ENCODE data around the gene TCERG1L. TPM values are rescaled to one million over a fixed set of nuclear protein-coding genes. Genes with fewer than 3 reads are reported as not detected.

Gene TCERG1L
- polyA plus RNA-seq, 3 donors: not detected

GRCh38 chr10:131116216-131116990, 195.1 kb downstream of the TCERG1L start:
- no peaks in the 10 kb centered on the region for H3K36me3 ChIP-seq (replicated peaks in 1 of 2; ENCODE audit: control insufficient read depth in 1 of 2, insufficient read depth in 2 of 2, low read length in 2 of 2)
- WGBS (ENCODE audit: insufficient coverage): 81% methylated on average over 21 of the region's 24 CpGs
- no peaks in the 10 kb centered on the region for H4K20me1 ChIP-seq (ENCODE audit: insufficient read depth, low read length)
- H3K9ac ChIP-seq (ENCODE audit: insufficient read depth, low read length, poor library complexity, severe bottlenecking): no peak overlapping the region
- Mint-ChIP-seq H3K4me1 (no peaks in the 10 kb centered on the region), H3K9me3 (peaks cover 0 to 23% (median 7%) of the 10 kb centered on the region in 7 donors), H3K36me3 (no peaks in the 10 kb centered on the region), H3K4me3 (no peak overlapping the region), H3K27me3 (ENCODE audit: low read depth in 3 of 3) (peaks cover 0 to 2% (median 0%) of the 10 kb centered on the region in 3 donors), H3K27ac (no peak overlapping the region)
- no peak for DNase-seq
- H3K27ac ChIP-seq (ENCODE audit: low read depth in 1 of 2, low read length in 2 of 2): no peak overlapping the region
- H3K4me3 ChIP-seq (replicated peaks in 1 of 3; ENCODE audit: low read depth in 2 of 3, low read length in 3 of 3): no peak overlapping the region
- no peak for TF ChIP-seq CTCF (IDR thresholded peaks at IDR 0.05)
- H2AFZ ChIP-seq (ENCODE audit: insufficient read depth, low read depth, low read length, poor library complexity, severe bottlenecking): no peak overlapping the region
- no peaks in the 10 kb centered on the region for H3K79me2 ChIP-seq (ENCODE audit: insufficient read depth, low read length)
- H3K27me3 ChIP-seq (ENCODE audit: control insufficient read depth in 2 of 2, insufficient read depth in 2 of 2, low read length in 2 of 2): no peaks in the 10 kb centered on the region
- intact Hi-C loops (cut with micrococcal nuclease): no loop called here
- peaks cover 5 to 9% of the 10 kb centered on the region in 2 donors for H3K9me3 ChIP-seq (replicated peaks in 1 of 2; ENCODE audit: control insufficient read depth in 1 of 2, insufficient read depth in 1 of 2, low read length in 2 of 2)
- H3K4me2 ChIP-seq (replicated peaks; ENCODE audit: extremely low read depth, low read length, poor library complexity, severe bottlenecking): no peak overlapping the region
- H3K4me1 ChIP-seq (ENCODE audit: control insufficient read depth in 1 of 2, insufficient read depth in 2 of 2, low read length in 2 of 2): no peaks in the 10 kb centered on the region

- H3K36me3 Mint-ChIP-seq: no peaks in the 10 kb centered on the region
Observed at GRCh38 chr10:131115801-131116200, 195.7 kb downstream of the TCERG1L start.

More at GRCh38 chr10:131115801-131116200, 195.7 kb downstream of the TCERG1L start:
- H3K4me3 ChIP-seq (replicated peaks in 1 of 3; ENCODE audit: low read depth in 2 of 3, low read length in 3 of 3): no peak overlapping the region
- peaks cover 0 to 8% of the 10 kb centered on the region in 2 donors for H3K9me3 ChIP-seq (replicated peaks in 1 of 2; ENCODE audit: control insufficient read depth in 1 of 2, insufficient read depth in 1 of 2, low read length in 2 of 2)
- Mint-ChIP-seq H3K4me3 (no peak overlapping the region), H3K27ac (no peak overlapping the region), H3K27me3 (ENCODE audit: low read depth in 3 of 3) (peaks cover 0 to 2% (median 0%) of the 10 kb centered on the region in 3 donors), H3K9me3 (peaks cover 0 to 19% (median 7%) of the 10 kb centered on the region in 7 donors), H3K4me1 (no peaks in the 10 kb centered on the region)
- H3K36me3 ChIP-seq (replicated peaks in 1 of 2; ENCODE audit: control insufficient read depth in 1 of 2, insufficient read depth in 2 of 2, low read length in 2 of 2): no peaks in the 10 kb centered on the region
- no peak for DNase-seq
- H3K4me1 ChIP-seq (ENCODE audit: control insufficient read depth in 1 of 2, insufficient read depth in 2 of 2, low read length in 2 of 2): no peaks in the 10 kb centered on the region
- H2AFZ ChIP-seq (ENCODE audit: insufficient read depth, low read depth, low read length, poor library complexity, severe bottlenecking): no peak overlapping the region
- intact Hi-C loops (cut with micrococcal nuclease): no loop called here
- H3K4me2 ChIP-seq (replicated peaks; ENCODE audit: extremely low read depth, low read length, poor library complexity, severe bottlenecking): no peak overlapping the region
- H3K27ac ChIP-seq (ENCODE audit: low read depth in 1 of 2, low read length in 2 of 2): no peak overlapping the region
- no peak for TF ChIP-seq CTCF (IDR thresholded peaks at IDR 0.05)
- H3K79me2 ChIP-seq (ENCODE audit: insufficient read depth, low read length): no peaks in the 10 kb centered on the region
- no CpG with 5 or more reads among the region's 4 CpGs for WGBS (ENCODE audit: insufficient coverage)
- H3K27me3 ChIP-seq (ENCODE audit: control insufficient read depth in 2 of 2, insufficient read depth in 2 of 2, low read length in 2 of 2): no peaks in the 10 kb centered on the region
- H3K9ac ChIP-seq (ENCODE audit: insufficient read depth, low read length, poor library complexity, severe bottlenecking): no peak overlapping the region
- no peaks in the 10 kb centered on the region for H4K20me1 ChIP-seq (ENCODE audit: insufficient read depth, low read length)
